Osteoblast (primary cell): ENCODE results near the gene SLC6A13. TPM values are rescaled to one million over a fixed set of nuclear protein-coding genes. Genes with fewer than 3 reads are reported as not detected.

Experiments
- DNase-seq: peaks from one replicate; pipeline ENCODE4 v3.0.0; 2011; ENCODE audit warnings: low spot score, mixed read lengths; ENCODE audit not compliant: insufficient read length; ENCODE audit errors: missing footprints
- H2AFZ ChIP-seq: 2 replicates; pipeline ENCODE4 v1.6.0; 2011; ENCODE audit warnings: mild to moderate bottlenecking, low read length
- H3K27ac ChIP-seq: 2 replicates; pipeline ENCODE4 v1.5.1; 2011; ENCODE audit warnings: mild to moderate bottlenecking, low read depth, low read length, moderate library complexity
- H3K27me3 ChIP-seq: 2 replicates; pipeline ENCODE4 v1.6.0; 2012; ENCODE audit warnings: mild to moderate bottlenecking, control low read depth, inconsistent platforms, low read length, moderate library complexity; ENCODE audit not compliant: insufficient read depth
- H3K36me3 ChIP-seq: 2 replicates; pipeline ENCODE4 v1.5.1; 2011; ENCODE audit warnings: mild to moderate bottlenecking, low read length, control low read depth, moderate library complexity; ENCODE audit not compliant: insufficient read depth
- H3K4me1 ChIP-seq: 2 replicates; pipeline ENCODE4 v1.5.1; 2011; ENCODE audit warnings: mild to moderate bottlenecking, low read length, control low read depth, moderate library complexity; ENCODE audit not compliant: insufficient read depth
- H3K4me2 ChIP-seq: 2 replicates; pipeline ENCODE4 v1.6.0; 2011; ENCODE audit warnings: mild to moderate bottlenecking, low read length; ENCODE audit not compliant: insufficient read depth
- H3K4me3 ChIP-seq: fragments of 200-600 bp; sonication (generic); 3 replicates; pipeline ENCODE4 v1.5.1; 2012; ENCODE audit warnings: mild to moderate bottlenecking, low read length, inconsistent platforms; ENCODE audit not compliant: insufficient read depth
- H3K79me2 ChIP-seq: 2 replicates; pipeline ENCODE4 v1.6.0; 2012; ENCODE audit warnings: mild to moderate bottlenecking, low read length, control low read depth, inconsistent platforms; ENCODE audit not compliant: insufficient read depth
- H3K9me3 ChIP-seq: 2 replicates; pipeline ENCODE4 v1.5.1; 2011; ENCODE audit warnings: low read depth, low read length, control low read depth
- H4K20me1 ChIP-seq: 2 replicates; pipeline ENCODE4 v1.6.0; 2012; ENCODE audit warnings: mild to moderate bottlenecking, low read length, control low read depth; ENCODE audit not compliant: insufficient read depth
- total RNA-seq: library from RNA; depleted of rRNA; stranded (reverse); fragments of >200 nt; gene quantifications from 2 replicates; pipeline ENCODE4 v1.2.3, GENCODE V29; 2012
- TF ChIP-seq, protein P1 (sequence below): IDR thresholded peaks from 2 replicates; pipeline ENCODE4 v1.5.1; 2011; ENCODE audit warnings: mild to moderate bottlenecking, low read depth, low read length, moderate library complexity; ENCODE audit errors: extremely low read depth

The SLC6A13 gene
- total RNA-seq, 1 donor, result not detected

DNA sequence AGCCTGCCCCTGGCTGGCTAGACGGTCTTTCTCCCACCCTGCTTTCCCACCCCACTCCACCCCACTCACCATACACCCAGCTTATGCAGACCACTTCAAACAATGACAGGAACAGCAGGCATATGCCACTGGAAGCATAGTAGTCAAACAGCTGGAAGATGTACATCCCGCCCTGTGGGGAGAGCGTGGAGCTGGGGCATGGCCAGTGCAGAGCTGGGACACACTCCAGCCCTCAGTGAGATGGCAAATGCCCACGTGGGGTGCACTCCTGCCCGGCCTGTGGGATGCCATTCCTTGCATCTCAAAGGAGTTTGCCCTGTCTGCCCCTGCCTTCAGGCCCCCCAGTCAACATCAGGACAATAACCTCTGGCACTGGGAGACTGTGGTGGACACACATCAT, 67.5 kb downstream of the SLC6A13 start:
- H3K4me1 ChIP-seq, result no peaks in the 10 kb centered on the region

GRCh38 chr12:194276-194675, 68.4 kb downstream of the SLC6A13 start:
- Histone ChIP-seq H3K27ac (no peak overlapping the region), H4K20me1 (no peaks in the 10 kb centered on the region), H3K36me3 (no peaks in the 10 kb centered on the region), H3K27me3 (peaks cover 42% of the 10 kb centered on the region), H3K4me1 (no peaks in the 10 kb centered on the region), H3K4me3 (no peak overlapping the region), H2AFZ (no peak overlapping the region), H3K79me2 (no peaks in the 10 kb centered on the region), H3K9me3 (no peaks in the 10 kb centered on the region), H3K4me2 (no peak overlapping the region)
- TF ChIP-seq, protein P1, sequence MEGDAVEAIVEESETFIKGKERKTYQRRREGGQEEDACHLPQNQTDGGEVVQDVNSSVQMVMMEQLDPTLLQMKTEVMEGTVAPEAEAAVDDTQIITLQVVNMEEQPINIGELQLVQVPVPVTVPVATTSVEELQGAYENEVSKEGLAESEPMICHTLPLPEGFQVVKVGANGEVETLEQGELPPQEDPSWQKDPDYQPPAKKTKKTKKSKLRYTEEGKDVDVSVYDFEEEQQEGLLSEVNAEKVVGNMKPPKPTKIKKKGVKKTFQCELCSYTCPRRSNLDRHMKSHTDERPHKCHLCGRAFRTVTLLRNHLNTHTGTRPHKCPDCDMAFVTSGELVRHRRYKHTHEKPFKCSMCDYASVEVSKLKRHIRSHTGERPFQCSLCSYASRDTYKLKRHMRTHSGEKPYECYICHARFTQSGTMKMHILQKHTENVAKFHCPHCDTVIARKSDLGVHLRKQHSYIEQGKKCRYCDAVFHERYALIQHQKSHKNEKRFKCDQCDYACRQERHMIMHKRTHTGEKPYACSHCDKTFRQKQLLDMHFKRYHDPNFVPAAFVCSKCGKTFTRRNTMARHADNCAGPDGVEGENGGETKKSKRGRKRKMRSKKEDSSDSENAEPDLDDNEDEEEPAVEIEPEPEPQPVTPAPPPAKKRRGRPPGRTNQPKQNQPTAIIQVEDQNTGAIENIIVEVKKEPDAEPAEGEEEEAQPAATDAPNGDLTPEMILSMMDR, result no peak
- no peak for DNase-seq

More for the DNA sequence above, 67.5 kb downstream of the SLC6A13 start:
- H3K27ac ChIP-seq, result no peak overlapping the region
- H4K20me1 ChIP-seq, result no peaks in the 10 kb centered on the region
- no peaks in the 10 kb centered on the region for H3K36me3 ChIP-seq
- TF ChIP-seq, protein P1, result no peak
- H3K79me2 ChIP-seq, result no peaks in the 10 kb centered on the region
- H3K9me3 ChIP-seq, result no peaks in the 10 kb centered on the region
- DNase-seq, result no peak
- H3K4me2 ChIP-seq, result no peak overlapping the region
- H3K27me3 ChIP-seq, result peaks cover 41% of the 10 kb centered on the region
- H3K4me3 ChIP-seq, result no peak overlapping the region
- H2AFZ ChIP-seq, result no peak overlapping the region

DNA sequence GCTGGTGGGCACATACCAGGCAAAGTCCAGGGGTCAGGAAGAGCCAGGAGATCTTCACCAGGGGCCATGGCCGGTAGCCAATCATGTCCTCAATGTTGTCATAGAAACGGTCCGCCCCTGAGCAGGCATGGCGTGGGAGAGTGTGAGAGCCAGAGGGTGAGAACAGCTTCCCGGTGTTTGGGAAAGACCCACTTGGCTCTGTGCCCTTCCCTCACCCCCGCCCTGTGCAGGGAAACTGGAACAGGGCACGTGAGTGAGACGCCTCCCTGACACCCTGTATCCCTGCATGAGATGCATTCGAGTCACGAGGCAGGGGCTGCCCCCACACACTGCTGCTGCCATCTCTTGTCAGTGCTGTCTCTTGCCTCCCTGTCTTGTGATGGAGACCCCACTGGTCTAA, 69.4 kb downstream of the SLC6A13 start:
- Histone ChIP-seq H3K27ac (no peak overlapping the region), H3K36me3 (no peaks in the 10 kb centered on the region), H4K20me1 (no peaks in the 10 kb centered on the region), H3K9me3 (no peaks in the 10 kb centered on the region), H3K4me3 (no peak overlapping the region), H3K4me2 (no peak overlapping the region), H3K4me1 (no peaks in the 10 kb centered on the region), H2AFZ (no peak overlapping the region), H3K79me2 (no peaks in the 10 kb centered on the region), H3K27me3 (peaks cover 40% of the 10 kb centered on the region)
- DNase-seq, result no peak
- TF ChIP-seq, protein P1, result no peak

DNA sequence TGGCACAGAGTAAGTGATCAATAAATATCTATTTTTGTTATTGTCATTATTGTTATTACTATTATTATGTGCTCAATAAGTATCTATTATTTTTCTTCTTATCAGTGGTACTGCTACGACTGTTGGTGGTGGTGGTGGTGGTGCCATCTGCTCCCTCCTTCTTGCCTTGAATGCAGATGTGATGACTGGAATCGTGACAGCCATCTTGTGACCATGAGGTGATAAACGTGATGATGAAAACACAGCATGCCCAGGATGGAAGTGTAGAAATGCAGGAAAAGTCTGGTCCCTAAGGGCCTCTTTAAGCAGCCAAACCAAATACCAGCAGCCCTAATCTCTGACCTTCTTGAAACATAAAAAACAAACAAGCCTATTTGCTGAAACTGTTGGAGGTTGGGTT, 71.1 kb downstream of the SLC6A13 start:
- peaks cover 40% of the 10 kb centered on the region for H3K27me3 ChIP-seq
- TF ChIP-seq, protein P1, result no peak
- no peaks in the 10 kb centered on the region for H3K4me1 ChIP-seq
- no peak overlapping the region for H2AFZ ChIP-seq
- H3K4me3 ChIP-seq, result no peak overlapping the region
- no peak overlapping the region for H3K4me2 ChIP-seq
- H3K79me2 ChIP-seq, result no peaks in the 10 kb centered on the region
- H3K27ac ChIP-seq, result no peak overlapping the region
- no peaks in the 10 kb centered on the region for H3K9me3 ChIP-seq
- no peaks in the 10 kb centered on the region for H3K36me3 ChIP-seq
- DNase-seq, result no peak
- no peaks in the 10 kb centered on the region for H4K20me1 ChIP-seq
